IPS DF 4.7 (cell line): ENCODE measurements around the gene COMMD6.
"Not testable (repeated sequence)": the region's sequence is repeated elsewhere in the genome, so short reads cannot be mapped to it uniquely, and the experiment has no call there.

Source experiments
- DNase-seq: peaks from one replicate; pipeline ENCODE4 v3.0.0-alpha.2; 2013; ENCODE audit warnings: low spot score; ENCODE audit errors: extremely low read depth

COMMD6 gene

DNA sequence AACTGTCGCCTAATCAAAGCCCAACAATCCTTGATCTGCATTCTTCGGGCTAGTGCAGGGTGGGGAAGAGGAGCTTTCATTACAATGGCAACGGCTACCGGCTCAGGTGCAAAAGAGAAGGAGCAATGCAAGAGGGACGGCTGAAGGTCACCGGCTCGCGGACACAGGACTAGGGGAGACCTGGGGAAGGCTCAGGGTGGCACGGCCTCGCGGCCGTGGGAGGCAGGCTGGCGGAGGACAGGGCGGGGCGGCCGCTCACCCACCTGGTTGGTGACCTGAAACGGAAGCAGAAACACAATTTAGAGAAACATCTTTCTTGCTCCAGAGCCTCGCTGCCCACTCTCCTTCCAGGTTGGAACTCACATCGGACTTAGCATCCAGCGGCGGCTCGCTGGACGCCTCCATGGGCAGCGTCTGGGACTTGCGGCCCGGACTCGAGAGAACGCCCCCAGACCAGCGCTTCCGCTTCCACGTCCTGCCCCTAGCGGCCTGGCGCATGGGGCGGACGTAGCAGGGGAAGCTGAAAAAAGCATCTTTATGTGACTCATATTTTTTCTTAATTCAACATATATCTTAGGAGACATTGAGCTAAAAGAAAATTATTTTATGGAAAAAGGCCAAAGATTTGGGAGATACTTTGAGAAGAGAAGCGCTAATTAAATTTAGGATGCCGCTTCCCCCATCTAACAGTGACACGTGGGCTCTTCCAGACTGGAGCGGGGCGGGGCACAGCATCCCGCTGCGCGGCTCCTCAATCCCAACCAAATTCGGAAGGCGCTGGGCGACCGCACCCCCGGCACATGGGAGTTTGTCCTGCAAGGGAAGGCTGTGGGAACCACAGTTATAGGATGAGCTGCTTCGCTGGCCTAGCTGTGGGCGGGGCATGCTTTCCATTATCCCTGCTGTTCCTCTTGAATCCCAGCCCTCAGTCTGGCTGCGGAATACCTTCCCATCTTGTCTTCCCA lies at the start of gene COMMD6:
Gene COMMD6 (minus strand): TSS at position 441 of the 965 bp plus-strand sequence. CDS start 36 bp downstream, at position 405.
- DNase-seq, result peak; percentile 89

GRCh38 chr13:75585153-75585552 lies 47.5 kb upstream of the COMMD6 start:
- DNase-seq, result no peak

GRCh38 chr13:75583091-75583490 lies 45.5 kb upstream of the COMMD6 start:
- no peak for DNase-seq

GRCh38 chr13:75581874-75582640 lies 44.4 kb upstream of the COMMD6 start:
- no peak for DNase-seq

DNA sequence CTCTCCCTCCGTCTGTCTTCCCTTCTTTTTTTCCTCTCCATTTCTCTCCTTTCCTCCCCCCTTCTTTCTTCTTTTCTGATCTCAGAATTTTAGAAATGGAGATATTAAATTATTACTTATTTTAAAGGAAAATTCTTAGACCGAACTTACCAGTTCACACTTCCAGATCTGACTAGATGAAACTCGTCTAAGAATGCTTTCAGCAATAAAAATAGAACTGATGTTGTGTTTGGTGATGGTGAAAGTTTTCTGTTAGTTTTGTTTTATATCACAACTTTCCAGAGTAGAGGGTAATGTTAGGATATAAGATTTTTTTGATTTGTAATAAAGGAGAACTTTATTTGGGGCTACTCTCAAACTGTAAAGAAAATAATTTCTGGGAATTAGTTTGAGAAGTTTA lies 41.9 kb upstream of the COMMD6 start:
- DNase-seq, result no peak

- no peak for DNase-seq
Observed at GRCh38 chr13:75569576-75569975, 31.9 kb upstream of the COMMD6 start.

GRCh38 chr13:75566658-75567057 lies 29.0 kb upstream of the COMMD6 start:
- no peak for DNase-seq

GRCh38 chr13:75558145-75558840 lies 20.7 kb upstream of the COMMD6 start:
- DNase-seq, result no peak

DNA sequence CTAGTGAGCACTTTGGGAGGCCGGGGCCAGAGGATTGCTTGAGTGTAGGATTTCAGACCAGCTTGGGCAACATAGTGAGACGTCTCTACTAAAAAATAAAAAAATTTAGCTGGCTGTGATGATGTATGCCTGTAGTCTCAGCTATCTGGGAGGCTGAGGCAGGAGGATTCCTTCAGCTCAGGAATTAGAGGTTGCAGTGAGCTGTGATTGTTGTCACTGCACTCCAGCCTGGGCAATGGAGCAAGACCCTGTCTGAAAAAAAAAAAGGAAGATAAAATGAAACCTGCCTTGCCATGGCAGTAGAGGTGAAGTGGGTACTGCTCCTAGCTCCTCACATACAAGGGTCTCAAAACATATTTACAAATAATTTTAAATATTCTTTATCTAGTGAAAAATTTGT lies 19.3 kb upstream of the COMMD6 start:
- DNase-seq, result no peak

DNA sequence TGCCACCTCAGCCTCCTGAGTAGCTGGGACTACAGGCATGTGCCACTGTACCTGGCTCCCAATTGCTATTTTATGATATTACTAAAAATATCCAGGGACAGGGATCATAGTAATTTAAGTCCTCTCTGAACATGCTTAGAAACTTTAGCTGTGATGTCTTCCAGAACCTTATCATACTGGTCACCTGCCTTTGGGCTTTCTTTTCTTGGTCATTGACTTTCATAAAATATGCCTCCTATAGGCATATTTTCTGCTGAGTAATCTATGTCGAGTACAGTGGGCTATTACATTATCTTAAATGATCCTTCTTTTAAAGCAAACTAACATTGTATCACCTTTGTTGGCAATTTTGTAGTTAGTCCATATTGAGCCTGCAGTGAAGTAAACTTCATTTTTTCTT lies 18.2 kb upstream of the COMMD6 start:
- DNase-seq, result no peak

- DNase-seq, result no peak
Observed at GRCh38 chr13:75554981-75555380, 17.3 kb upstream of the COMMD6 start.

GRCh38 chr13:75554464-75554863 lies 16.8 kb upstream of the COMMD6 start:
- DNase-seq, result no peak

DNA sequence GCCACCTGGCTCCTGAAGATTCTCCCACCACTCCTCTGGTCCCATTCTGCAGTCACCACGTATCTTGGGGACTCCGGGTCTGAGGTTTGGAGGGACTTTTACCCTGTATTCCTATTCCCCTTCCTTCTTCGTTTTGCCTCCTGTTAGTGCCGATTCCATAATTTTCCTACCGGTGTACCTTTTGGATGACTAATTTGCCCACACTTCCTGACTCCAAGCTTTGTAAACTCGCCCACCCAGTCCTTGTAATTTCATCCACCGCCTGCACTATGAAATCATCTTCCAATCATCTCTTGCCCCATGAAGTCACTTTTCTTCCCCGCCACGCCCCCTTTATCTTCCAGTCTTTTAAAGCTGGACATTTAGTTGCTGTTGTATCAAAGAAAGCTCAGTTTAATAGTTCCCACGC lies 12.5 kb upstream of the COMMD6 start:
- DNase-seq, result no peak

DNA sequence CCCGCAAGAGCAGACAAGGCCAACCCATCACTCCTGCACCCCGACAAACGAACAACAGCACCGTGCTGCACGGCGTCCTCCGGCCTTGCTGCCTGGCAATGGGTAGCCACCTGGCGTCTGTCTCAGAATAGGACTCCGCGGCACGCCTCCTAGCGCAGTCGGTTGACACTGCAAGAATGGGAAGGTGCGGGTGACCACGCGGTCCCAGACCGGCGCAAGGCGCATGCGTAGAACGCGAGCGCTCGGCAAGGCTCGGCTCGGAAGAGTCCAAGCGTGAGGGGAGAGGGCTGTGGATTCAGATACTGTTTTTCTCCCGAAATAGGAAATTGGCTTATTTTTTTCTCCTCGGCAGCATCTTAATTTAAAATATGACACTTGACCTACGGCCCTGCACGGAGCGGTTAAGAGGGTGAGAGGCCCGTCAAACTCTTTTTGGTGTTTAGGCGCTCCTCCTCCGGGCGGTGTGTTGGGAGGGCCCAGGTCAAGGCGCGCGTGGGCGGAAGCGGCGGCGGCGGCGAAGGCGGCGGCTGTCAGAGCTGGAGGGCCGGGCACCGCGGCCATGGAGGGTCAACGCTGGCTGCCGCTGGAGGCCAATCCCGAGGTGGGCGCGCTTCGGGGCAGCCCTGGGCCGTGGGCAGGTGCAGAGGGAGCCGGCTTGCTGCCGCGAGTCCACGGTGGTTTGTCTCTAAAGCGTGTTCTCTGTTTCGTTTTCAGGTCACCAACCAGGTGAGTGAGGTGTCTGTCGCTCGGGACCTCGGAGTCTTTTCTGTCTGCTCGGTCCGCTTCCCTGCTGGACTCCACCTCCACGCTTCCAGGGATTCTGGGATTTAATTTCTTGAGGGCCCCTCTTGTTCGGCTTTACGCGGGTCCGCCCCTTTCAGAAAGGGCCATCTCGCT lies 11.9 kb upstream of the COMMD6 start, which contains the start of gene UCHL3:
Gene UCHL3 (plus strand): TSS at position 530 of the 897 bp plus-strand sequence. CDS start 30 bp downstream, at position 560.
- DNase-seq, result peak; percentile 88

DNA sequence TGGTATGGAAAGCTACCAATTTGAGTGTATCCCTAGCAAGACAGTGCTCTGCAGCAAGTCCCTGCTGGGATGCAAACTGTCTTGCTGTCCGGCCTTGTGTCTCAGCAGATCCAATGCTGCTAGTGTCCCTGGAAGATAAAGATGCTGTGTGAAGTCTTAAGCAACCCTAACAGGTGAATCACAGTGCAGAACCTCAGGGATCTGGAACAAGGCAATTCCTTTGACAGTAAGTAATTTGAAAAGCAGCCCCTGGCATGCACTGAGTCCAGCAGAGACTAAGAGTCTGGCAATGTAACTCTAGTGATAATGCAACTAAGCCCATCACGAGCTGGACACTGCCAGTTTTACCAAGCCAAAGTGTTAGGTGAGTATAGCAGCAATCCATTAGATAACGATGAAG lies 10.3 kb upstream of the COMMD6 start:
- DNase-seq, result no peak

DNA sequence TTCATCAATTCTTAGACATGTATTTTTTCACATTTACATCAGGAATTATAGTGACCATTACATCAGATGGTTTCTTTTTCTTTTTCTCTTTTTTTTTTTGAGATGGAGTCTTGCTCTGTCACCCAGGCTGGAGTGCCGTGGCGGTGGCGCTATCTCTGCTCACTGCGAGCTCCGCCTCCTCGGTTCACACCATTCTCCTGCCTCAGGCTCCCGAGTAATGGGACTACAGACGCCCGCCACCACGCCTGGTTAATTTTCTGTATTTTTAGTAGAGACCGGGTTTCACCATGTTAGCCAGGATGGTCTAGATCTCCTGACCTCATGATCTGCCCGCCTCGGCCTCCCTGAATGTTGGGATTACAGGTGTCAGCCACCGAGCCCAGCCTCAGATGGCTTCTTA lies 7.7 kb upstream of the COMMD6 start:
- DNase-seq, result not testable (repeated sequence)

DNA sequence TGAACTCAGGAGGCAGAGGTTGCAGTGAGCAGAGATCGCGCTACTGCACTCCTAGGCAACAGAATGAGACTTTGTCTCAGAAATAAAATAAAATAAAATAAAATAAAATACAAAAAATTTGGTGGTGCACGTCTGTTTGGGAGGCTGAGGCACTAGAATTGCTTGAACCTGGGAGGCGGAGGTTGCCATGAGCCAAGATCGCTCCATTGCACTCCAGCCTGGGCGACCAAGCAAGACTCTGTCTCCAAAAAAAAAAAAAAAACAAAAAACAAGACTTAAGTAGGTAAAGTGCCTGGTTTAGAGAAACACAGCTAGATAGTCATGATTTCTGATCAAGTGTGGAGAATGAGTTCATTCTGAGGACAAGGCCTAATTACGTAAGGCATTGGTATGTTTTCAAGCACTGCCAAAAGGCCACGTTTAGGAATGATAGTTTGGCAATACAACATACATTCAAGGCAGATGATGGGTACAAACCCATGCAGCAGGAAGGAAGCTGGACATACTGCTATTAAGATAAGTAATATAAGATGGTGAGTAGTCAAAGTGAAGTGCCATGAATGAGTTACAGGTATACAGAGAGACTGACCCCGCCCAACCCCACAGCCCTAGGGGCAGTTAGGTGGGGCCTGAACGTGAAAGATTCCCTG lies 7.2 kb upstream of the COMMD6 start:
- DNase-seq, result no peak

DNA sequence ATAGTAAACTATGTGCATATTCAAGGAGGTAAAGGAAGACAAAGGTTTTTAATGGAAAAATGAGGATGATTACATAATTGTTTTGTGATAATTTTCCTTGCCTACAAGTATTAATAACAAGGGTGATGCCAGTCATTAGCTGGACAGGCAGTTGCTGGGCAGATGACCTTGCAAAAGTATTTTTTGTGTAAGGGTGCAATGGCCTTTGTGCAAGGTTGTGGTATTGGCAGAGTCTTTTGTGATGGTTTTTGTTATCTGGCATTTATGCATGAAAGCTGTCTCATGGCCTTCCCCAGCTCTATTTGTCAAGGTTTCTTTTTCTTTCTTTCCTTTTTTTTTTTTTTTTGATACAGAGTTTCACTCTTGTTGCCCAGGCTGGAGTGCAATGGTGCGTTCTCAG lies 4.3 kb upstream of the COMMD6 start:
- DNase-seq, result no peak

GRCh38 chr13:75541287-75541686 lies 3.6 kb upstream of the COMMD6 start:
- DNase-seq, result no peak

DNA sequence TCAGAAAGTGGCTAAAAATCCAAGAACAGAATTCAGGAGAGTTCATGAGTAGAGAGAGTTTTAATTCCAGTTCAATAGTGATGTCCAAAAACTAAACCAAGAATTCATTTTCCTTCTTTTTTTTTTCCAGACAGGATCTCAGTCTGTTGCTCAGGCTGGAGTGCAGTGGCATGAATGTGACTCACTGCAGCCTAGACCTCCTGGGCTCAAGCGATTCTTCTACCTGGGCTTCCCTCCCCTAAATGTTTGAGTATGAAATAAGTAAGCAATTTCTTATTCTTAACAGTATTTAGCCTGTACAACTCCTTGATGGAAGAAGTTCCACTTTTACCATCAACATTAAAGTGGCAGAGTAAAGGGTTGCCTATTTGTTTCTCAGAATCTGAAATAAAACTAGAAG lies 3.8 kb downstream of the COMMD6 start:
- DNase-seq, result no peak
